Smooth muscle cell (in vitro differentiated cells): ENCODE results near the gene HORMAD2. TPM values are rescaled to one million over a fixed set of nuclear protein-coding genes. Genes with fewer than 3 reads are reported as not detected.

Source experiments
- DNase-seq: peaks from one replicate; lab custom pipeline; 2025; ENCODE audit not compliant: unreplicated experiment; lab: John Stamatoyannopoulos, UW
- H2AFZ ChIP-seq: fragments of 200-600 bp; sonication (generic); 2 replicates; pipeline ENCODE4 v1.6.0; 2016; ENCODE audit warnings: antibody characterized with exemption, low read depth, mild to moderate bottlenecking
- H3F3A ChIP-seq: fragments of 200-600 bp; sonication (generic); 2 replicates; pipeline ENCODE4 v1.6.0; 2017; ENCODE audit warnings: antibody characterized with exemption, low read depth
- H3K27ac ChIP-seq: fragments of 200-600 bp; sonication (generic); 2 replicates; pipeline ENCODE4 v1.5.1; 2016; ENCODE audit warnings: low read depth, mild to moderate bottlenecking
- H3K27me3 ChIP-seq: fragments of 200-600 bp; sonication (generic); 2 replicates; pipeline ENCODE4 v1.6.1; 2016; ENCODE audit warnings: low read depth, mild to moderate bottlenecking
- H3K36me3 ChIP-seq: fragments of 200-600 bp; sonication (generic); 2 replicates; pipeline ENCODE4 v1.5.1; 2016; ENCODE audit warnings: low read depth
- H3K4me1 ChIP-seq: fragments of 200-600 bp; sonication (generic); 2 replicates; pipeline ENCODE4 v1.5.1; 2016; ENCODE audit warnings: low read depth
- H3K4me2 ChIP-seq: fragments of 200-600 bp; sonication (generic); 2 replicates; pipeline ENCODE4 v1.6.0; 2016; ENCODE audit warnings: mild to moderate bottlenecking
- H3K4me3 ChIP-seq: fragments of 200-600 bp; sonication (generic); 2 replicates; pipeline ENCODE4 v1.5.1; 2016; ENCODE audit warnings: mild to moderate bottlenecking
- H3K79me2 ChIP-seq: fragments of 200-600 bp; sonication (generic); 2 replicates; pipeline ENCODE4 v1.6.0; 2016; ENCODE audit warnings: low read depth, mild to moderate bottlenecking
- H3K9ac ChIP-seq: fragments of 200-600 bp; sonication (generic); 2 replicates; pipeline ENCODE4 v1.6.0; 2016; ENCODE audit warnings: low read depth
- H3K9me3 ChIP-seq: fragments of 200-600 bp; sonication (generic); replicated peaks from 2 replicates; pipeline ENCODE4 v1.5.1; 2016; ENCODE audit warnings: low read depth
- H4K20me1 ChIP-seq: fragments of 200-600 bp; sonication (generic); 2 replicates; pipeline ENCODE4 v1.6.0; 2016; ENCODE audit warnings: low read depth
- CTCF ChIP-seq: fragments of 200-600 bp; sonication (generic); IDR thresholded peaks from 2 replicates; pipeline ENCODE4 v1.5.1; 2017; ENCODE audit warnings: borderline replicate concordance, mild to moderate bottlenecking, antibody characterized with exemption; ENCODE audit not compliant: insufficient read depth, poor library complexity, severe bottlenecking
- WGBS: methylation state at CpG from one replicate; pipeline ENCODE4 v1.1.7; 2016; ENCODE audit warnings: low lambda C conversion rate; 5-methylcytosine and 5-hydroxymethylcytosine counted together
- polyA plus RNA-seq: library from polyadenylated mRNA; unstranded; fragments of >200 nt; fragmentation: Nextera tagmentation; extraction: Ambion mirVana; gene quantifications from 2 replicates; pipeline ENCODE4 v1.2.1, GENCODE V29; 2016
- total RNA-seq: library from RNA; depleted of rRNA; stranded (reverse); fragments of >200 nt; gene quantifications from 2 replicates; pipeline ENCODE4 v1.2.3, GENCODE V29; 2014

The HORMAD2 gene
- total and polyA plus RNA-seq, 2 experiments from 2014 or later: 1.4 TPM; not detected in 1

GRCh38 chr22:30073743-30074142 lies 6.5 kb upstream of the HORMAD2 start:
- no peak for DNase-seq
- Histone ChIP-seq H2AFZ (no peak overlapping the region), H3K4me1 (no peaks in the 10 kb centered on the region), H3K27me3 (peaks cover 23% of the 10 kb centered on the region), H3K36me3 (no peaks in the 10 kb centered on the region), H3K27ac (no peak overlapping the region), H3K9me3 (no peaks in the 10 kb centered on the region), H3K79me2 (no peaks in the 10 kb centered on the region), H3F3A (no peaks in the 10 kb centered on the region), H3K4me2 (no peak overlapping the region), H3K9ac (no peak overlapping the region), H3K4me3 (no peak overlapping the region), H4K20me1 (no peaks in the 10 kb centered on the region)
- TF ChIP-seq CTCF: no peak
- 79% methylated on average over 2 of the region's 2 CpGs for WGBS

- Histone ChIP-seq H3K27me3 (peaks cover 23% of the 10 kb centered on the region), H3K4me1 (no peaks in the 10 kb centered on the region), H3K4me2 (no peak overlapping the region), H3K79me2 (no peaks in the 10 kb centered on the region), H3F3A (no peaks in the 10 kb centered on the region), H2AFZ (no peak overlapping the region), H4K20me1 (no peaks in the 10 kb centered on the region), H3K36me3 (no peaks in the 10 kb centered on the region), H3K4me3 (no peak overlapping the region), H3K9me3 (no peaks in the 10 kb centered on the region), H3K27ac (no peak overlapping the region), H3K9ac (no peak overlapping the region)
- no peak for DNase-seq
- 86% methylated on average over 3 of the region's 3 CpGs for WGBS
- no peak for TF ChIP-seq CTCF
Measured at GRCh38 chr22:30074147-30074546, 6.1 kb upstream of the HORMAD2 start.

- Histone ChIP-seq H3K36me3 (no peaks in the 10 kb centered on the region), H3K4me2 (no peak overlapping the region), H2AFZ (no peak overlapping the region), H3K27me3 (peaks cover 23% of the 10 kb centered on the region), H3K4me1 (no peaks in the 10 kb centered on the region), H3K79me2 (no peaks in the 10 kb centered on the region), H4K20me1 (no peaks in the 10 kb centered on the region), H3K9ac (no peak overlapping the region), H3K27ac (no peak overlapping the region), H3K4me3 (no peak overlapping the region), H3F3A (no peaks in the 10 kb centered on the region), H3K9me3 (no peaks in the 10 kb centered on the region)
- no peak for DNase-seq
- 92% methylated on average over 3 of the region's 3 CpGs for WGBS
- no peak for TF ChIP-seq CTCF
Measured at GRCh38 chr22:30074994-30075393, 5.3 kb upstream of the HORMAD2 start.

- Histone ChIP-seq H3K27ac (no peak overlapping the region), H3K4me3 (no peak overlapping the region), H3K36me3 (no peaks in the 10 kb centered on the region), H3K9ac (no peak overlapping the region), H2AFZ (no peak overlapping the region), H3K9me3 (no peaks in the 10 kb centered on the region), H3K4me1 (no peaks in the 10 kb centered on the region), H4K20me1 (no peaks in the 10 kb centered on the region), H3K79me2 (no peaks in the 10 kb centered on the region), H3F3A (no peaks in the 10 kb centered on the region), H3K4me2 (no peak overlapping the region), H3K27me3 (peaks cover 23% of the 10 kb centered on the region)
- WGBS: 71% methylated on average over 3 of the region's 3 CpGs
- no peak for TF ChIP-seq CTCF
- no peak for DNase-seq
Measured at GRCh38 chr22:30077279-30077880, 2.9 kb upstream of the HORMAD2 start.
